Stimulated activated CD4-positive, alpha-beta T cell treated with anti-CD3 and anti-CD28 coated beads, Interleukin-12 subunit alpha, Interleukin-12 subunit beta, amount 100 ng/mL, for 4 hours (primary cell): ENCODE measurements around the gene MYL9.

Experiments
- DNase-seq: peaks from one replicate; pipeline ENCODE4 v3.0.0-alpha.2; 2020

The MYL9 gene

DNA sequence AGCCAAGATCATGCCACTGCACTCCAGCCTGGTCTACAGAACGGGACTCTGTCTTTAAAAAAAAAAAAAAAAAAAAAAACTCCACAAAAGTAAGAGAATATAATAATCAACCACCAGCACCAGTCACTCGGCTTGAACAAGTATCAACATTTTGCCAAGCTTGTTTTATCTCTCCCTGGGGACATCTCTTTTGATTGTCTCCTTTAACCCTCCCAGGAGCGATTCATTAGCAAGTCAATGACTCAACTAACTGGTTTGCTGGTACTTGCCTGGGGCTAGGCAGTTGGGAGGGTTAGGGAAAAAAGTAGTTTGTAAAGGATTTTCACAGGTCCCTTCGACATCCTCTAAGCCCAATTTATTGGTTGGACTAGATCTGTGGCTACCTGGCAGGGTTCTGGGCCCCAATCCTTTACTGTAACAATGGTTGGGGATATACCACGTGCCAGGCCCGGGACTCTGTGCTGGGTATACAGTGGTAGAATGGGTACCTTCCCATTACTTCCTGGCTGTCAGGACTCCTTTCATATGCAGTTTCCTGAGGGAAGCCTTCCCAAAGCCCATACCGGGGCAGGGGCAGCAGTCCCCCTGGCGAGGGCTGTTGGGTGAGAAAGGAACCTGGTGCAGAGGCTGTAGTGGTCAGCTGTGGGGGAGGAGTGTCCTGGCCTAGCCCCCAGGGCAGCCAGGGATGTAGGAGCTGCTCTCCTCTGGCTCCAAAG is 44.2 kb downstream of the MYL9 start:
- DNase-seq, result no peak

GRCh38 chr20:36587388-36588070 is 46.2 kb downstream of the MYL9 start:
- no peak for DNase-seq

GRCh38 chr20:36591281-36591680 is 50.0 kb downstream of the MYL9 start:
- DNase-seq, result no peak

DNA sequence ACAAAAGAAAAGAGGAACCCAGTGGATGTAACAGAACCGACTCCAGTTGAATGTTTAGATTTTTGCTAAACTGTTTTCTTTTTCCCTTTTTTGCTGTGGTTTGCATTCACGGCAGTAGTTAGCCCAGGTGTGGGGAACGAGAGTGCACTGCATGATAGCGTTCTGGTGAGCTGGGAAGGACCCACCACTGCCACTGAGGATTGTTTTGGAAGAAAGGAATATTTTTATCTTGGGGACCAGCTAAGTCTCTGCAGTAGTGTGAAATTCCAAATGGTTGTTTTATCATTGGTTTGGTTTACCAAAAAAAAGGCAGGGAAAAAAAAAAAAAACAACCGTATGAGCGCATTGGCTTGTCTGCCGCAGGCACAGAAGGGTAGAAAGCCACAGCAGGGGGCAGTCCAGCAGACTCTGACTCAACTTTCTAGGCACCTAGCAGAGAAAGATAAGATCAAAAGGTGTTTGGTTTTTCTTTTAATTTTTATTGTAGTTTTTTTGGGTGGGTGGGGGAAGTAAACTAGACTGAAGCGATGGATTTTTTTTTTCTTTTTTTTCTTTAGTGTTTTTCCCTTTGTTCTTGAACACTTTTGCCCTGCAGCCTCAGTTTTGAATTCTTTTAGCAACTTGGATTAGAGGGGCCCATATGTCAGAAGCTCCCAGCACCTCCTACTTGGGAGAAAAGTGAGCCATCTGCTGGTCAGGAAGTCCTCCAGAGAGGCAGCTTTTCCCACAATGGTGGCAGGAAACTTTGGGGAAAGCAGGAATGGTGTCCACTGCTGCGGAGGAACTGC is 50.7 kb downstream of the MYL9 start:
- DNase-seq, result no peak

- no peak for DNase-seq
These were observed 52.1 kb downstream of the MYL9 start for GRCh38 chr20:36593347-36593929.

DNA sequence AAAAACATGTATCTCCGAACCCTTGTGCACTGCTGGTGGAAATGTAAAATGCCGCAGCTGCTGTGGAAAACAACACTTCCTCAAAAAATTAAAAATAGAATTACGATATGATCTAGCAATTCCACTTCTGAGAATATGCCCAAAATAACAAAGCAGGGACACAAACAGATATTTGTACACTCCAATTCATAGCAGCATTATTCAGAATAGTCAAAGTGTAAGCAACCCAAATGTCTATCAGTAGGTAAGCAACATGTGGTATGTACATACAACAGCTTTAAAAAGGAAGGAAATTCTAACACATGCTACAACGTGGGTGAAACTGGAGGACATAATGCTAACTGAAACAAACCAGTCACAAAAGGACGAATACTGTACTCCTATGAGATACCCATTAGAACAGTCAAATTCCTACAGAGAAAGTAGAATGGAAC is 58.6 kb downstream of the MYL9 start:
- no peak for DNase-seq
